Stimulated activated CD8-positive, alpha-beta memory T cell treated with anti-CD3 and anti-CD28 coated beads, Interleukin-4, amount 100 ng/mL, for 24 hours (primary cell): ENCODE measurements around the gene LACRT.
A peak's percentile ranks its signal among the peaks of the same experiment; 100 is the strongest.

ENCODE experiments used
- DNase-seq: peaks from one replicate; pipeline ENCODE4 v3.0.0-alpha.2; 2020; ENCODE audit warnings: low read depth

LACRT gene

GRCh38 chr12:54602661-54603060 is 32.0 kb downstream of the LACRT start:
- DNase-seq: no peak

GRCh38 chr12:54601841-54602240 is 32.9 kb downstream of the LACRT start:
- DNase-seq: no peak

- DNase-seq: no peak
Observed at GRCh38 chr12:54598970-54599369, 35.7 kb downstream of the LACRT start.

GRCh38 chr12:54596526-54596946 is 38.2 kb downstream of the LACRT start:
- peak; percentile 23 for DNase-seq

- DNase-seq: no peak
Observed at GRCh38 chr12:54595471-54595870, 39.2 kb downstream of the LACRT start.

- DNase-seq: no peak
Observed at GRCh38 chr12:54593725-54594124, 41.0 kb downstream of the LACRT start.

- no peak for DNase-seq
Observed at GRCh38 chr12:54593135-54593534, 41.6 kb downstream of the LACRT start.

GRCh38 chr12:54592316-54592715 is 42.4 kb downstream of the LACRT start:
- DNase-seq: no peak

GRCh38 chr12:54590978-54591591 is 43.6 kb downstream of the LACRT start:
- DNase-seq: no peak

- no peak for DNase-seq
Observed at GRCh38 chr12:54589964-54590363, 44.7 kb downstream of the LACRT start.

GRCh38 chr12:54588890-54589267 is 45.8 kb downstream of the LACRT start:
- no peak for DNase-seq

- no peak for DNase-seq
Observed at GRCh38 chr12:54588110-54588889, 46.4 kb downstream of the LACRT start, which contains the start of gene PPP1R1A. TSS of gene PPP1R1A (minus strand) at chr12:54588659. CDS start at chr12:54588488, 171 bp downstream.

- no peak for DNase-seq
Observed at GRCh38 chr12:54587315-54587873, 47.3 kb downstream of the LACRT start.

GRCh38 chr12:54586620-54587019 is 48.1 kb downstream of the LACRT start:
- DNase-seq: no peak

- DNase-seq: no peak
Observed at GRCh38 chr12:54585243-54585642, 49.5 kb downstream of the LACRT start.

- DNase-seq: no peak
Observed at GRCh38 chr12:54584128-54584527, 50.6 kb downstream of the LACRT start.

GRCh38 chr12:54583726-54584125 is 51.0 kb downstream of the LACRT start:
- DNase-seq: no peak

- no peak for DNase-seq
Observed at GRCh38 chr12:54581412-54581811, 53.3 kb downstream of the LACRT start.
